H1 (cell line): ENCODE data around the gene MAPK11. TPM values are rescaled to one million over a fixed set of nuclear protein-coding genes. Genes with fewer than 3 reads are reported as not detected.

Experiments used
- BACH1 ChIP-seq: IDR thresholded peaks from 2 replicates; pipeline ENCODE4 v1.6.1; 2012; ENCODE audit warnings: low read length, improper control_type of control experiment
- CBX5 ChIP-seq: fragments of 300-800, 300-1000 bp; sonication (generic); IDR thresholded peaks from 2 replicates; pipeline ENCODE4 v1.7.1; 2016; ENCODE audit warnings: antibody characterized with exemption, low read length, low read depth
- CBX8 ChIP-seq: fragments of 300-800, 300-1000 bp; sonication (generic); IDR thresholded peaks from 2 replicates; pipeline ENCODE4 v1.7.1; 2016; ENCODE audit warnings: low read depth, low read length, borderline replicate concordance
- CEBPB ChIP-seq: IDR thresholded peaks from 2 replicates; pipeline ENCODE4 v1.6.1; 2012; ENCODE audit warnings: low read depth, low read length
- CHD2 ChIP-seq: IDR thresholded peaks from 2 replicates; pipeline ENCODE4 v1.6.1; 2012; ENCODE audit warnings: low read length, improper control_type of control experiment
- CHD7 ChIP-seq: fragments of 300-600 bp; sonication (generic); IDR thresholded peaks from 2 replicates; pipeline ENCODE4 v1.7.1; 2012; ENCODE audit warnings: low read length, moderate library complexity, mild to moderate bottlenecking, inconsistent platforms; ENCODE audit not compliant: insufficient replicate concordance
- CREB1 ChIP-seq: IDR thresholded peaks from 2 replicates; pipeline ENCODE4 v1.6.1; 2012; ENCODE audit warnings: inconsistent platforms
- E2F6 ChIP-seq: IDR thresholded peaks from 2 replicates; pipeline ENCODE4 v1.6.1; 2012; ENCODE audit warnings: inconsistent platforms
- JUN ChIP-seq: IDR thresholded peaks from 2 replicates; pipeline ENCODE4 v1.6.1; 2011; ENCODE audit warnings: low read depth, mild to moderate bottlenecking, improper control_type of control experiment, low read length
- SAP30 ChIP-seq: fragments of 300-600 bp; sonication (generic); IDR thresholded peaks from 2 replicates; pipeline ENCODE4 v1.7.1; 2012; ENCODE audit warnings: low read length, moderate library complexity, mild to moderate bottlenecking, inconsistent platforms; ENCODE audit not compliant: insufficient read depth, insufficient replicate concordance
- SIRT6 ChIP-seq: IDR thresholded peaks from one replicate; pipeline ENCODE4 v1.7.1; 2012; ENCODE audit warnings: low read length, inconsistent platforms
- SIX5 ChIP-seq: IDR thresholded peaks from 2 replicates; pipeline ENCODE4 v1.6.1; 2011; ENCODE audit warnings: mild to moderate bottlenecking, low read depth, low read length
- TBP ChIP-seq: IDR thresholded peaks from 2 replicates; pipeline ENCODE4 v1.6.1; 2011; ENCODE audit warnings: low read depth, low read length, improper control_type of control experiment
- TEAD4 ChIP-seq: IDR thresholded peaks from 2 replicates; pipeline ENCODE4 v1.6.1; 2012; ENCODE audit warnings: low read depth, low read length, inconsistent platforms, mixed read lengths
- polyA plus RNA-seq, 7 experiments: library from polyadenylated mRNA; depleted of rRNA in 3 of 7; stranded (reverse) in 5 of 7; unstranded in 2 of 7; fragments of >200 nt in 5 of 7; fragments of 200-250 nt in 2 of 7; gene quantifications; 1 replicate in 5 of 7; 2 replicates in 1 of 7; 4 replicates in 1 of 7; pipeline versions ENCODE4 v1.2.1 to v1.2.3, GENCODE V29; 2011 to 2013; ENCODE audit warnings: missing spikeins in 2 of 7, mixed read lengths in 2 of 7
- total RNA-seq: library from RNA; stranded (reverse); fragmentation: NEBNext Ultra II Directional; extraction: Animal tissue kit (Norgen Biotek cat#: 25700); gene quantifications from 2 replicates; pipeline ENCODE4 v1.2.1, GENCODE V29; 2021

MAPK11 gene
- total and polyA plus RNA-seq, 2 of the 8 experiments (the other 6 are each of a cell fraction or from before 2014, with no cell fraction given) = 0.70 to 1.5 TPM

- TF ChIP-seq CHD7 (no peak), TBP (no peak), CREB1 (no peak), SIX5 (no peak), JUN (no peak), CBX5 (no peak), TEAD4 (no peak), SAP30 (no peak), CEBPB (no peak), CHD2 (no peak), CBX8 (no peak), E2F6 (no peak), BACH1 (no peak), SIRT6 (no peak)
Observed at GRCh38 chr22:50308597-50308935, 38.4 kb upstream of the MAPK11 start (continued).
